Measurements from ENCODE around the gene ERMAP.

GRCh38 chr1:42834803-42835202, 17.9 kb downstream of the ERMAP start:
- TF ChIP-seq CTCF (IDR thresholded peaks at IDR 0.05) (no peak), POLR2A (IDR thresholded peaks at IDR 0.05) (no peak)

Data from adrenal gland (tissue), 5 donors.